GM18870 (cell line): ENCODE measurements around the gene CNOT3.
A peak's percentile ranks its signal among the peaks of the same experiment; 100 is the strongest.
"Not testable (repeated sequence)": the region's sequence is repeated elsewhere in the genome, so short reads cannot be mapped to it uniquely, and the experiment has no call there.

Experiments used
- ATAC-seq: cut with Tn5 transposase; IDR thresholded peaks from one replicate; pipeline ENCODE4 v1.9.1; 2021; ENCODE audit warnings: moderate library complexity; ENCODE audit not compliant: unreplicated experiment

Gene CNOT3

DNA sequence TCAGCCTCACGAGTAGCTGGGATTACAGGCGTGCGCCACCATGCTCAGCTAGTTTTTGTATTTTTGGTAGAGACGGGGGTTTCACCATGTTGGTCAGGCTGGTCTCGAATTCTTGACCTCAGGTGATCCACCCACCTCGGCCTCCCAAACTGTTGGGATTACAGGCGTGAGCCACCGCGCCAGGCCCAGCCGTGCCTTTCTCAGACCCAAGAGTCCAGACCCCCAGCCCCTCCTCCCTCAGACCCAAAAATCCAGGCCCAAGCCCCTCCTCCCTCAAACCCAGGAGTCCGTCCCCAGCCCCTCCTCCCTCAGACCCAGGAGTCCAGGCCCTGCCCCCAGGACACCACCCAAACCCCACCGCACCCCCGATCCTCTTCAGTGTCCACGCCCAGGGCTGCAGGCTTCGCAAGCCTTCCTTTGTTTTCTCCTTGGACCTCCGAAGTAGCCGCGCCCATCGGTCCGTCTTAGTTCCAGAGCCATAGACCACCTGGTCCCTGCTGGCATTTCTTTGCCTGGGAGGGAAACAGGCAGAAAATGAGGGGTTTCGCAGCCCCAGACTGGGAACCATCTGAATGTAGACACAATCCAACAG, 31.7 kb downstream of the CNOT3 start:
- no peak for ATAC-seq

DNA sequence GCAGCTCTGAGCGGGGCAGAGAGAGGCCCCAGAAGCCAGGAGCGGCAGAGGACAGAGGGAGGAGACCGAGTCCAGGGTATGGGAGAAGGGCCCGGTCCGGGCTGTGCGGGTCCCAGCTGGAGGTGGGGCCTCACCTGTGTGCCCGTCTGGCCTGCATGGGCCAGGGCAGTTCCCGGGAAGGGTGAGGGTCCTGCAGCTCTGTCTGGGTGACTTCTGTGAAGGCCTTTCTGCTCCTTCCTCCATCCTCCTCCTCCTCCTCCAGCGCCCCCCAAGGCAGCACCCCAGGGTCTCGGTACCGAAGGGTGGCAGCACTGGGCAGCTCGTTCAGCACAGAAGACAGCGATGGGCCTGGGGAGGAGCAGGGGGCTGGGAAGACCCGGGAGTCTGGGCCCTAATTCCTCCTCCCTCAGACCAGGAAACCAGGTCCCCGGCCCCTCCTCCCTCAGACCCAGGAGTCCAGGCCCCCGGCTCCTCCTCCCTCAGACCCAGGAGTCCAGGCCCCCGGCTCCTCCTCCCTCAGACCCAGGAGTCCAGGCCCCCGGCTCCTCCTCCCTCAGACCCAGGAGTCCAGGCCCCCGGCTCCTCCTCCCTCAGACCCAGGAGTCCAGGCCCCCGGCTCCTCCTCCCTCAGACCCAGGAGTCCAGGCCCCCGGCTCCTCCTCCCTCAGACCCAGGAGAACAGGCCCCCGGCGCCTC, 34.3 kb downstream of the CNOT3 start:
- not testable (repeated sequence) for ATAC-seq

DNA sequence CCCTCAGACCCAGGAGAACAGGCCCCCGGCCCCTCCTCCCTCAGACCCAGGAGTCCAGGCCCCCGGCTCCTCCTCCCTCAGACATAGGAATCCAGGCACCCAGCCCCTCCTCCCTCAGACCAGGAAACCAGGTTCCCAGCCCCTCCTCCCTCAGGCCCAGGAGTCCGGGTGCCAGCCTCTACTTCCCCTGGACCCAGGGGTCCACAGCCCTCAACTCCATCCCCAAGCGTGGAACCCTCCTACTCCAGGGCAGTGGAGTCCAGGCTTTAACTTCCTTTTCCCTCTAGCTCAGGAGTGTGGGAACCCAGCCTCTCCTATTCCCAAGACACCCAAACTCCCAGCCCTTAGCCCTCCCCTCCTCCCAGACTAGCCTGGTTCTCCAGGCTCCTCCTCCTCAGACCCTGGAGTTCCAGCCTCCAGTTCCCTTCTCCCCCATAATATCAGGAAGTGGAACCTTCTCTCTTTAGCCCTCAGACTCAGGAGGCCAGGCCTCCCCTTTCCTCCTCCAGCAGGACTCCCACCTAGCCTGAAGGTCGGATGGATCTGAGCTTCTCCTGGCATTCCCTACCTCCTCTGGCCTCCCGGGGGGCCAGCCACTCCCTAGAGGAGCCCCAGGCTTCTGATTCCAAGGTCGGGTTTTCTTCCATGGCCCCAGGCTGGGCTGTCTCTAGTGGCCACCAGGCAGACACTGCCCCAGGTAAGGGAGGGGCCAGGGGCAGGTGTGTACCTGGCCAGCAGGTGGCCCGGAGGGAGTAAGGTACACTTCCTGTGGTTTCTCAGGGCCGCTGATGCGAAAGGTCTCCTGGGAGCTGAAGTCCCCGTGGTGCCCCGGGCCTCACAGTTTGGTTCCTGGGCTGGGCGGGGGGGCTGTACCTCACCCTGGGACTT, 35.2 kb downstream of the CNOT3 start, which contains the start of gene TMC4:
Gene TMC4 (minus strand): TSS at position 690 of the 888 bp plus-strand sequence. CDS start 43 bp downstream, at position 647.
- ATAC-seq: no peak

DNA sequence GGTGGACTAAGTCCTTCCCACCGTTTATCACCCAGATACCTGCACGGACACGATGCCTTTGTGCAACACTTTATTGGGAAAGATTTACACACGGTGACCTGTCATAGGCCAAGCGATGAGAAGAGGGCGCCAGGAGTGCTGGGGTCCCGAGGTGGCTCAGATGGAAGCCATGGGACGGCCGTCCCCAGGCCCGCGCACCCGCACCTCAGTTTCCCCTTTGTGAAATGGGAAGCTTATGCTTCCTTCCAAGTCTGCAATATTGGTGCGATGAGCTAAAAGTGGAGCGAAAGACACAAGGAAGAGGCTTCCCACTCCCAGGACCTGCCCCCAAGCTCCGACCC, 35.8 kb downstream of the CNOT3 start:
- no peak for ATAC-seq

DNA sequence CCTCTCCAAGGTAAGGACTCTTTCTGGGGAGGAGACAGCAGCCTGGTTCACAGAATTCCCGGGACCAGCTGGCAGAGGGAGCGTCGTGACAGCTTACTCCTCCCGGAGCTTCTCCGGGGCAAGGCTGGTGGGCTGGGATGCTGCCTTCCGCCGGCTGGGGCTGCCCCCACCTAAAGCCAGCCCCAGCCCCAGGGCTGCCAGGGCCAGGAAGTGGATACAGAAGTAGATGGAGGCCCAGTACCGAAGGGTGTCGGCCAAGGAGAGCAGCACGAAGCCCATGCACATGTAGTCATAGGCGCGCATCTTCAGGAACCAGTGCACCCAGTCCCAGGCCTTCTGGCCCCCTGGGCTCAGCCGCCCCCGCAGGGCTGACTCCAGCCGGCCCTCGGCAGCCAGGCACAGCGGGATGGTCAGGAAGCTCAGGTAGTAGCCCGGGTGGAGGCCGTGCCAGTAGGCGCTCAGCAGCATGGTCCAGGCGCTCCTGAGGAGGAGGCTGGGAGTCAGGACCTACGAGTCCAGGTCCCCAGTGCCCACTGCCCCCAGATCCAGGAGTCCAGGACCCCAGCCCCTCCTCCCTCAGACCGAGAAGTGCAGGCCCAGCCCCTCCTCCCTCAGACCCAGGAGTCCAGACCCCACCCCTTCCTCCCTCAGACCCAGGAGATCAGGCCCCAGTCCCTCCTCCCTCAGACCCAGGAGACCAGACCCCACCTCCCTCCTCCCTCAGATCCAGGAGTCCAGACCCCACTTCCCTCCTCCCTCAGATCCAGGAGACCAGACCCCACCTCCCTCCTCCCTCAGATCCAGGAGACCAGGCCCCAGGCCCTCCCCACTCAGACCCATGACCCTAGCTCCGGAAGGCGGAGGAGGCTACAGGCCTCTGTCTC, 36.6 kb downstream of the CNOT3 start:
- no peak for ATAC-seq

DNA sequence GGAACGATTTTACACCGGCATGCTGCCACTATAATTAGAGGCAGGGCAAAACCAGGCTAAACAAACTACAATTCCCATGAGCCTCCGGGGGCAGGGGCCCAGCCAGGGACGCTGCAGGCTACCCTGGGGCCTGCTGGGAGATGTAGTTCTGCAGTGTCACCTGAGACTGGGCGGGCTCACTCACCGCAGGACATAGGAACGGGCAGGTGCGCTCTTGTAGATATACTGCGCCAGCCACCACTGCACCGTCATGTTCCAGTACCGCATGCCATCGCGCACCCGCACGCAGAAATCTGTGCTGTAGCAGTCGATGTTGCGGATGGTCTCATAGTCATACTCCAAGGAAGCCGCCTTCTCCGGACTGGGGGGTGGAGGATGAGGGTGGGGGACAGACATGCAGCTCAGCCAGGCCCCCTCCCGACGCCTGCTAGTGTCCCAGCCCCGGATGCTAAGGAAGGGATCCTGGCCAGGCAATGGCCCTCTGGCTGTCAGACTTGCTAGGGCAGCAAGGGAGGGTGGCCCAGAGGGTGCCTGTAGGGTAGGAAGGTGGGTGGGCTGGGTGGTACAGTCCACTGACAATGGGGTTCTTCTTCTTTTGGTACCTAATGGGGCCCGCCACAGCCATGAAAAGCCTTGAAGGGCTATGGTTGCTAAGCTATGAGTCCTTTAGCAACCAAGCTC, 41.2 kb downstream of the CNOT3 start:
- no peak for ATAC-seq

DNA sequence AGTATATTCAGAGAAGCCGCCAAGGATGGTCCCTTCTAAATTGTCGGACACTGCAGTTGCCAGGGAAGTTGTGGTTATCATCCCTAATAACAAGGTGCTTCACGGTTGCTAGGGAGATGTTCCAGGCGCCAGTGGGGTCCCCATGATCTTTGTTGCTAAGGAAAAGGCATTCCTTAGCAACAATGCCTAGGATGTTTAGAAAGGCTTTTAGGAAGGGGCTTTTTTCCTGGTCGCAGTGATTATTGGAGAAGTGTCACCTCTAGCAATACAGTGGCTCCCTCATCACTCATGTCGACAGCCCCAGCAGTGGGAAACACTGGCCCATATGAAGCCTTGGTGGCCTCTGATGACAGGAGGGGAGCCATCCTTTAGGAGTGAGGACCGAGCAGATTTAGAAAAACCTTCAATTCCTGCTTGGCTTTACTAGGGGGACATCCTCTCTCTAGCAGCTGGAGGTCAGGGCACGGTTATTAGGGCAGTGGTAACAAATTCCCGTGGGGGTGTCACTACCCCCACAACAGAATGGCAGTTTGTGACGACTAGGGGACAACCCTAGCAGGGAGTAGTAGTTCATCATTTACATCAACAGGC, 41.8 kb downstream of the CNOT3 start:
- no peak for ATAC-seq

DNA sequence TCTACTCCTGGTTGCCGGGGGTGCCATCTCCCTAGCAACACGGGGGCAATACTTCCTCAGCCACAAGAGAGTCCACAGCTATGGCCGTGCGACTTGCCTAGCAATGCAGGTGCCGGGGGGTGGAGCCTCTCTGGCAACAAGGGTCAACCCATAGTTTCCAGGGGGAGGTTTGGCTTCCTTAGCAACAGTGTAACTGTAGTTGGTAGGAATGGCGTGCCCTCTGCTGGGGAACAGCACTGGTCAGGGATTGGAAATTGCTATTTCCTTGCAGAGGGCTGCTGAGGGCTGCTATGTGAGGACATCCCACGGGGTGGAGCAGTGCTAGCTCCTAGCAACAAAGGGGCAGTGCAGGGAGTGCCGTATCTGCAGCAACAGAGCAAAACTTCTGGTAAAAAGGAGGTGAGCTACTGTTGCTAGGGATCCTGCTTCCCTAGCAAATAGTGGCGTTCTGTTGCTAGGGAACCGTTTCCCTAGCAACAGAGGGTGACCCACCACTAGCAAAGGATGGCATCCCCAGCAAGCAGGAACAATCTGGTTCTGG, 42.4 kb downstream of the CNOT3 start:
- ATAC-seq: no peak

DNA sequence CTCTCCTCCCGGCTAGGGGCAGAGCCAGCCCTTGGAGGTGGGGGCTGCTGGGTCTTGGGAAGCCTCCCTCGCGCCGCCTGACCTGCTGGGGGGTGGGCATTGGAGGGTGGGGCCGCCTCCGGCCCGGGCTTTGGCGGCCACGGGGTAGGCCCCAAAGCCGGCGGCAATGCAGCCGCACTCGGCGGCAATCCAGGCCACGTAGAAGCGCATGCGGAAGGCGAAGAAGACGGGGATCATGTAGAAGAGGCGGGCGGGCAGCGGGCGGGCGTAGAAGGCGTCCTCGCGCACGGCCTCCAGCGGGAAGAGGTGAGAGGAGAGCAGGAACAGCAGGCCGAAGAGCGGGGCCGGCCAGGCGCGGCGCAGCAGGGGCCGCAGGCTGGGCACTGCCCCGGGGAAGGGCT, 43.1 kb downstream of the CNOT3 start:
- ATAC-seq: no peak

DNA sequence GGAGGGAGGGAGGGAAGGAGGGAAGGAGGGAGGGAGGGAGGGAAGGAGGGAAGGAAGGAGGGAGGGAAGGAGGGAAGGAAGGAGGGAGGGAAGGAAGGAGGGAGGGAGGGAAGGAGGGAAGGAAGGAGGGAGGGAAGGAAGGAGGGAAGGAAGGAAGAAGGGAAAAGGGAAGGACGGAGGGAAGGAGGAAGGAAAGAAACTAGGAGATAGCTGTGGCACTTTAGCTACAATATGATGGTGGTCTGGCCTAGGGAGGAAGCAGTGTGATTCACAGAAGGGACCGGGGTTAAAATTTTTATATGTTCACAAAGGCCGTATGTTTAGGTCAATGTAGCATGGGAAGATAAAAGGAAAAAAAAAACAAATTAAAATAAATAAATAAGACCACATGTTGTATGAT, 44.3 kb downstream of the CNOT3 start:
- not testable (repeated sequence) for ATAC-seq

DNA sequence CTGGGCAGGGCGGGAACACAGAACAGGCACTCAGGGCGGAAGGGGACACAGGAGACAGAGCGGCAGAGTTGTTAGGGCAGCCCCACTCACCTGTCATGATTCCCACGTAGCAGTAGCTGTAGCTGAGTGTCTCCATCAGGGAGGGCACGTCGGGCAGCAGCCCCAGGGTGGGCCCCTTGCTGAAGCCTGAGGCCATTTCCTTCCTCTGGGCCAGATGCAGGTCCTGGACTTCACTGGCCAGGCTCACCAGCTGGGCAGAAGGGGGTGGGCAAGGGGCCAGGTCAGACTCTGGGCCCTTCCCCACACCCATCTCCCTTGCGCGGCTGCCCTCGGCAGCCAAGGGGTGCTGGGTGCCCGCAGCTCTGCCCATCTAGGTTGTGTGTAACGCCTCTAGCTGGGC, 45.9 kb downstream of the CNOT3 start:
- no peak for ATAC-seq

DNA sequence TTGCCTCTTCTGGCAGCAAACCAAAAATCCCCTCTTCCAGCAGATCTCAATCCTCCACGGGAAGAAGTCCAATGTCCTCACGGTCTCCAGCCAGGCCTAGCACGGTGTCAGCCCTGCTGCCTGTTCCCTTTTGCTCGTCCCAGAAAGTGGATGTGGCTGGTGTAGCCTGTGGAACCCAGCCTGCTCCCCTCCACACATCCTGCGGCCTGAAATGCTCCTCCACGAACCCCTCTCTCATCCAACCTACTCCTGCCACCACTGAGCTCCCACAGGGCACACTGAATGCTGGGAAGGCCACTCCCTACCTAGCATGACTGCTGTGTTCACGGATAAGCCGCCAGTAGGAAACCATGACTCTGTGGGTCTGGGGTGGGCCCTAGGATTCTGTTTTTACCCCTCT, 48.8 kb downstream of the CNOT3 start:
- no peak for ATAC-seq

DNA sequence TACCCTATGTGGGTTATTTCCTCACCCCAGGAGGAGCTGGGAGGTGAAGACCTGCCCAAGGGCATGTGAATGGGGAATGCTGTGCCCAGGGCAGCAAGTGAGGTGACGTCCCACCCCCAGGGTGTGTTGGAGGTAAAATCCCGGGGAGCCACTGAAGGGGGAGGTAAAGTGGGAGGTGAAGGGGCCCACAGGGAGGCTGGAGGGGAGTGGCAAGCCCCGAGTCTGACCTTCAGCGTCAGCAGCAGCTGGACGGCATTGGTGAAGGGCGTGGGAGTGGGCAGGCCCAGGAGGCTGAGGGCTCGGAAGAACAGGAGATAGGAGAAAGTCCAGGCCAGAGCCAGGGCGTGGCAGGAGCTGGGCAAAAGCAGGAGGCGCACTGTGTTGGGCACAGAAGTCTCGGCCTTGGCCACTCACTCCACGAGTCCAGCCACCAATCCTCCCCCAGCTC, 49.4 kb downstream of the CNOT3 start:
- ATAC-seq: no peak

DNA sequence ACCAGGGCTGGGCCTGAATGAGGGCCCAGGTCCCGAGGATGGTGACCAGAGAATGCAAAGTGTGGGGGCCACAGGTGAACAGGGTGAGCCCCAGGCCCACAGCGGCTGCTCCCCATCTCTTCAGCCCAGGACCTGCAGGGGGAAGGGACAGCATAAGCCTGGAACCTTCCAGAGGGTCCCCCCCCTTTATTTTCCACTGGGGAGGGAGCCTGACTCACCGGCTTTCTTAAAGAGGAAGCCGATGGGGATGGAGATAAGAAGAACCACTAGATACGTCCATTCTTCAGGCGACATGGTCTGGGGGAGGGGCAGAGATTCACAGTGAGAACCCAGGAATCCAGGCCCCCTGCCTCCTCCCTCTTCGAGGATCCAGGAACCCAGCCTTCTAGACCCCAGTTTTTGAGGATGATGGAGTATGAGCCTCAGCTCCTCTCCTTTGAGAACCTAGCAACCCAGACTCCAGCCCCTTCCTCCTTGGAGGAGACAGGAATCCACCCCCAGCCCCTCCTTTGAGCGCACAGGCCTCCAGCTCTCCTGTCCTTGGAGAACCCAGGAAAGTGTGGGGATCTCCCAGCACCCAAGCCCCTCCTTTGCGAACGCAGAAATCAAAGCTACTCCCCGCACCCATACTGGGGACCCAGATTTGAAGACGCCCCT, 50.8 kb downstream of the CNOT3 start:
- ATAC-seq: no peak

DNA sequence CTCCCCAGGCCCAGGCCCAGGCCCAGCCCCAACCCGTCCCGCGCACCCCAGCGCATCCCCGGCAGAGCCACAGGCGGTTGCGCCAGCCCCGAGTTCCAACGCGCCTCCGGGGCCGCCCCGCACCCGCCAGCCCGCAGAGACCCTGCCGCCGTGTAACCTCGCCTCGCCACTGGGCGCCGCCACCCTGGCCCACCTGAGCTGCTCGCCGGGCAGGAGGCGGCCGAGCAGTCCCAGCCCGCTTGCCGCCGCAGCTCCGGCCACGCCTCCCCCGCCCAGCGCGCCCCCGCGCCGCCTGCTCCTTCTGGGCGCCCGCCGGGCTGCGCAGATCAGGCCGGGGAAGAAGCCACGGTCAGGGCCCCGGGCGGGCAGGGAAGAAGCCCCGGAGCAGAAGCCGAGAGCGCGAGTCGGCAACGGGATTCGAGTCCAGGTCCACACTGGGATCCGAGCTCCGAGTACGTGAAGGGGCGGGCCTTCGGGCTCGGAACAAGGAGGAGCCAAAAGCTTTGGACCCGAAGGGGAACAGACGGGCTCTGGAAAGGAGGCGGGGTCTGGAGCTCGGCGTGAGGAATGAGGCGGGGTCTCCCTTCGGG, 51.7 kb downstream of the CNOT3 start, which contains the start of gene MBOAT7:
Gene MBOAT7 (minus strand): TSS at position 436 of the 590 bp plus-strand sequence. CDS start 1,072 bp downstream, outside the sequence.
- ATAC-seq: peak; percentile 10

DNA sequence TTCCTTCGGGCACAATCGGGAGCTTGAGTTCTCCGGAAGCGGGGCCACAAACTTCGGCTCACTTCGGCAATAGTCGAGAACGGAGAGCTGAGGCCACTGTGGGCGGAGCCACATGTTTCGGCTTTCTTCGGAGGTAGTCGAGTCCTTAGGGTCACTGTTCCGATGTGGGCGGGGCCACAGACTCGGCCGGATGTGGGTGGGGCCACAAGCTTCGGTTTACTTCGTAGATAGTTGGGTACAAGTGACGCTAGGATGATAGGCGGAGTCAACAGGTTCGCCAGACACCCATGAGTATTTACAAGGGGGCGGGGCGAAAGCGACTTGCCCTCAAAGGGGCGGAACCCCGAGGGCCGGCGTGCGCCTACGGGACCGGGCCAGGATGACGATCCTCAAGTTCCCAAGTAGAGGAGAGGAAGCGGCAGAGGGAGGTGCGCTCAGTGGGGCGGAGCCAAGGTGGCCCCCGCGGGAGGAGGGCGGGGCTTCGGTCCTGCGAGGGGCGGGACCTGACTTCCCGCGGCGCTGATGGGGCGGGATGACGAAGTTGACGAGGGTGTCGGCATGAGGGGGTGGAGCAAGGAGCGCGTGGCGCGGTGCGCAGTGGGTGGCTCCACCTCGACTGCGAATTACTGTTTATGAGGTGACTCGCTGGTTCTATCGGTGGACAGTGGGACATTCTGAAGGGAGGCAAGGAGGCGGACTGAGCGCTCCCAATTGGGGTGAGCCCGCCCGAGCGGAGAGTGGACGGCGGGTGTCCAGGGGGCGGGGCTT, 52.4 kb downstream of the CNOT3 start:
- ATAC-seq: peak; percentile 63

DNA sequence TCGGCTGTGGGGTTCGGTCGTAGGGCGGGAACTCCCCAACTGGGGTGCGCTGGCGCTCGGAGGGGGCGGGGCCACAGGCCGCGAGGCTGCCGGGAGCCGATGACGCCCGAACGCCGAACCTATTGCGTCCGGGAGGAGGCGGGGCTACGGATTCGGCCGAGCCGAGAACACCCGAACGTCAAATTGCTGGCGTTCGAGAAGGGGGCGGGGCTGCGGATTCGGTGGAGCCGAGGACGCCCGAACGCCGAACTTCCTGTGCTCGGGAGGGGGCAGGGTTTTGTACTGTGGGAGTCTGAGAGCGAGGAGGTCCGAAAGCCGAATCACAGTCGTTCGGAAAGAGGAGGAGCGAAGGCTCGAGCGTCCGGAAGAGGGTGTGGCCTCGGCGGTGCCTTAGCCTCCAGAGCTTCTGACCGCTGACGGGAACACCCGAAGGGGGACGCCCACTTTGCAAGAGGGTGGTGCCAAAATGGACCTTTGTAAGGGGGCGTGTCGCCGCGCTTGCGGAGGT, 53.0 kb downstream of the CNOT3 start:
- peak; percentile 35 for ATAC-seq
